NOMO-1 treated with dmso at 0.1 percent for 144 hours (cell line): ENCODE results near the gene PCCA.
"Not testable (repeated sequence)": the region's sequence is repeated elsewhere in the genome, so short reads cannot be mapped to it uniquely, and the experiment has no call there.

ENCODE experiments used
- DNase-seq: peaks from one replicate; lab custom pipeline; 2025; ENCODE audit not compliant: unreplicated experiment; lab: John Stamatoyannopoulos, UW

The PCCA gene

DNA sequence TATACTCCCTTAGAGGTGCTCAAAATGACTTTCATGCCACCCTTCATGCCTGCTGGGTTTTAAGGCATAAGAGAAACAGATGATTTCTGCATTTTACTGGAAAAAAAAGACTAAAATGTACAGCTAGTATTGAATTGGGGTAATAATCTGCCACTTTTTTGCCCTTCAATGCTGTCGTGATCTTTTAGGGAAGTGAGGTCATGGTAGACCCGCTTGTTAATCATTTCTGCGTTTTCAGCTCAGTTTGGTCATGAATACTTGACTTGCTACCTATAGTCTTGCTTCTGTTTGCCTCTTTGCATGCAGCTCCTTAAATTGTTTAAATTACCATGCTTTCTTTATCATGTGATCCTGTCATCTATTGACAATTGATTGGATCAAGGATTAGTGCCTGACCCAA is 90.4 kb downstream of the PCCA start:
- no peak for DNase-seq

DNA sequence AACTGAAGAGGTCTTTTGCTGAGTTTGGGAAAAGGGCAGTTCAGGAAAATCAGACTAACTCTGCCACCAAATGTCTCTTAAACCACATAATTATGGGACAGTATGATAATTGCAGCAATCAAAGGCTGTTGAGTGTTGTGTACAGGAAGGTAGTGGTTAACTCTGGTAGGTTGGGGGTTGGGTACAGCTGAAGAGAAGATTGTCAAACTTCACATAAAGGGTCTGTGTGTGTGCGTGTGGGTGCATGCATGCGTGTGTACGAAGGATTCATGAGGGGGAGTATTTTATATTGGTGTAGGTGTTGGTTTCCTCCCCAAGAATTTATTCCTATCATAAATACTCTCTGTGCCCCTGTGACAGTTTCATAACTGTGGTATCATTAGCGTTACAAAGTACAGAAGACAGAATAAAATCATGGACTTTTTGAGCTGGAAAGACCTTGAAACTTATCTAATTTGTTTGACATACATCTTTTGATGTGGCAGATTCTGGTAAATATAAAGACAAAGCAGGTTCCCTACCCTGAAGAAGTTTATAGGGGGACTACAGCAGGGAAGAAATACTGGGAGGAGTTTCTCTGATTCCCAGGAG is 94.1 kb downstream of the PCCA start:
- peak; percentile 14 for DNase-seq

DNA sequence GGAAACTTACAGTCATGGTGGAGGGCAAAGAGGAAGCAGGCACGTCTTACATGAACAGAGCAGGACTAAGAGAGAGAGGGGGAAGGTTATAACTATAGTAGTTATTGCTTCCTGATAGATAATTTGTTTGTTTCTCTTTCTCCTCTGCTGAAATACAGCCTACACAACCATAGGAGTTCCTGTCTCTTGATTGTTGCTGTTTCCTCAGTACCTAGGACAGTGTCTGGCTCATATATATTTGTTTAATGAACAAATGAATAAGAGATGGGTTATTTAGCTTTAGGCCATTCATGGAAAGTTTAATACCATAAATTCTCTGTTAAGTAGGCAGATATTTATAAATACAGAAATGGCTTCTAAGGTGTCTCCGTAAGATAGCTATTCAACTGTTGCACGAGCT is 95.2 kb downstream of the PCCA start:
- no peak for DNase-seq

DNA sequence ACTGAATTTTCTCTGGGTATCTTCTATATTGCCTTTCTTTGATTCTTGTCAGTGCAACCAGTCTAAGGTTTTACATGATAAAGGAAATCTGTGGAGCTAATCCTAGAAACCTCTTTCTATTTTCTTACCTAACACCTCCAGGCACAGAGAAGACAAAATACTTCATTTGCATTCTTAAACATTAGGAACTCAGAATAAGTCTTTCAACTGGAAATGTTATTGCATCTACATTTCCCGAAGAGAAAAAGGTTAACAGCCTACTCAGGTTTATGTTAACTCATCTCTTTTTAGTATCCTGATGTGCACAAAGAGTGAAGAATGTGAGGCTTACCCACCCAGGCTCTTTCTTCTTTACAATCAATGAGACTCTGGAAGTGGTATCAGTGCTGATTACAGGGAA is 106.7 kb downstream of the PCCA start:
- DNase-seq: no peak

DNA sequence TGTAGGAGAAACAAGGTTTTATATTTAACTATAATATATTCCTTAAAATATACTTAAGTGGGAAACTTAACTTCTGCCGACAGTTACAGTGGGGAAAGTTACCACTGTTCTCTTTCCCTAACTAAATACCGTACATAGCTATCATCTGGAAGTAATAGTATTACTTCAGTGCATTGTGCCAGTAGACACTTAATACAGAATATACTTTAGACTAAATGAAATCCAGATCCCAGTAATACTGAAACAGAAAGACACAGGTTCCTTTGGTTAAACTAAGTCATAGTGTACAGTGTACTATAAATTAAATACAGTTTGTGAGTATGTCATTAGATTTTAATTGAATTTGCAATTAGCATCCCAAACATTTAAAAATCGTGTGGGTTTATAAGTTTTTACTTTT is 107.5 kb downstream of the PCCA start:
- no peak for DNase-seq

DNA sequence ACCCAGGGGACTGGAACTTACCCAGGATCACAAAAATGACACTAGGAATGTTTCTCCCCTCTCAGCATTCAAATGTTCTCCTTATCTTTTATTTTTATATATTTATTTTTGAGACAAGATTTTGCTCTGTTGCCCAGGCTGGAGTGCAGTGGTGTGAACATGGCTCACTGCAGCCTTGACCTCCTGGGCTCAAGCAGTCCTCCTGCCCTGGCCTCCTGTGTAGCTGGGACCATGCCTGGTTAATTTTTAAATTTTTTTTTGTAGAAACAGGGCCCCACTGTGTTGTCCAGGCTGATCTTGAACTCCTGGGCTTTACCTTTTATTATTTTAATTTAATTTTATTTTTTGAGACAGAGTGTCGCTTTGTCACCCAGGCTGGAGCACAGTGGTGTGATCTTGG is 108.2 kb downstream of the PCCA start:
- DNase-seq: no peak

DNA sequence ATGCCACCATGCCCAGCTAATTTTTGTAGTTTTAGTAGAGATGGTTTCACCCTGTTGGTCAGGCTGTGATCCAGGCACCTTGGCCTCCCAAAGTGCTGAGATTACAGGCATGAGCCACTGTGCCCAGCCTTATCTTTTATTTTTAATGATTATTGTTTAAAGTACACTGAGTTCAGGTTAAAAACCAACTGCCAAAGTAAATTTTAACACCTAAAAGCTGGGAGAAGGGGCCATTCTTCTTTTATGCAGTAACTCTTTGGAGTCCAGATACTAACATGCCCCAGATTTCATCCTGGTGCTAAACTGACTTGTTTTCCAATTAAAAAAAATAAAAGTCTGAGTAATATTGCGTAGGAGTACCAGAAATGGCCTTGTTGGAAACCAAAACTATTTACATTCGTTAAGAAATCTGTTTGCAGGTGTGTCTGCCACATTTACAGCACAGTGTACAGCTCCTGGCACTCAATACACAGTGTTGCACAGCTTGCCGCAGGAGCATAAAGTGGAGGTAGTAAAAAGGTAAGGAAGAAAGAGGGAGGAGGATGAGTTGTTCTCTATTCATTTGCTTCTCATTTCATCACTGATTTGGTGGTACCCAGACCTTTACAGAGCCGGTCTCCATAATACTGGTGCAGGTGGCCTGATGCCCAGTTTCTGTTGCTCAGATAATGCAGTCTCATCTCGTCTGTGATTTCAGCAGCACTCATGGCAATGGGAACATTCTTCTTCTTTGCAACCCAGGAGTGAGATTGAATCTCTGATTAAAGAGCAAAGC is 108.9 kb downstream of the PCCA start:
- DNase-seq: no peak

DNA sequence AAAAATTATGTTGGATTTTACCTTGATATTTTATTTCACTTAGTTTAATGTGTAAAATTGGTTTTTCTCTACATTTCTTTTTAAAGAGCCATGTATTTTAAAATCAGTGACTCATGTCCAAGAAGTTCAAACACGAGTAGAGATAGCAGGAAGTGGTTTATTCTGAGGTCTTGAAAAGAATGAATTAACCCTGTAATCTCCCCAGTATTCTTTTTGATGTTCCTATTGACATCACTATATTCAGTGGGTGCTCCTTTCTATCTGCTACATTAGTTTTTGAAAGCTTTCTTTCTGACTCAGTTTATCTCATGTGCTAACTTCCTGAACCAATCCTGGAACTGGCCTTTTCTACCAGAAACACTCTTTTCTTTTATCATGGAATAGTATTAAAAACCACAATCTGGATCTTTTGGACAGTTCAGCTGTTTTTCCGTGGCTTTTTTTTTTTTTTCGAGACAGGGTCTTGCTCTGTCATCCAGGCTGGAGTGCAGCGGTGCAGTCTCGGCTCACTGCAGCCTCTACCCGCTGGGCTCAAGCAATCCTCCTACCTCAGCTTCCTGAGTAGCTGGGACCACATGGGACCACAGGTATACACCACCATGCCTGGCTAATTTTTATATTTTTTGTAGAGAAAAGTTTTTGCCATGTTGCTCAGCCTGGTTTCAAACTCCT is 114.9 kb downstream of the PCCA start:
- DNase-seq: no peak

DNA sequence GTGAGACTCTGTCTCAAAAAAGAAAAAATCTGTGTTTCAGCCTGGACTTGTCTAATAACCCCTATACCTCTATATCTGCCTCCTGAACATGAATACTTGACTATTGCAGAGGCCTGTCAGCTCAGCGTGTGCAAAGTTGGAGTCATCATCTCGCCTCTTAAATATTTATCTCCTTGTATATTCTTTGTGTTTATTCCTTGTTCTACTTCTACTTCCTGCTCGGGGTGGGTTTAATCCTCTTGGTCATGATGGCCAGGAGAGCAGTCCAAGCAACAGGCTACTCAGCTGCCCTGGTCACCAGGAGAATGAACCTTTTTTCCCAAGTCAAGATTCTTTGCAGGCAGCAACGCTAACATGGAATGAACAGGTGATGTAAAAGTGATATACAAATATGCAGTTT is 119.1 kb downstream of the PCCA start:
- DNase-seq: no peak

DNA sequence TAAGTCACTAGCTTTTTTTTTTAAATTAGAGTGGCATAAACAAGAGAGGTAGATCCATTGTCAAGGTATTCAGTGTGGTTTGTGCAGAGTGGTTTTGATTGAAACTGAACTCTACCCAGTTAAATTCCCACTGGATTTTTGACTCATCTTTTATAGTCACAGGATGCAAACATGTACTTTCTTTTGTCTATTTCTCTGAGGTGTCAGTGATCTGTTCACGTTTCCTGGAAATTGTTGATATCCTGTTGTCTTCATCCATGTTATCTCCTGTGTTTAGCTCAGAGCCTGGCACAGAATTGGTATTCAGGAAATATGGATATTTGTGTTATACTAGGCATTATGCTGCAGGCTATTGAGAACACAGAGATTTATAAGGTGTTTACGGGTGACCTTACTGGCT is 119.7 kb downstream of the PCCA start:
- no peak for DNase-seq

DNA sequence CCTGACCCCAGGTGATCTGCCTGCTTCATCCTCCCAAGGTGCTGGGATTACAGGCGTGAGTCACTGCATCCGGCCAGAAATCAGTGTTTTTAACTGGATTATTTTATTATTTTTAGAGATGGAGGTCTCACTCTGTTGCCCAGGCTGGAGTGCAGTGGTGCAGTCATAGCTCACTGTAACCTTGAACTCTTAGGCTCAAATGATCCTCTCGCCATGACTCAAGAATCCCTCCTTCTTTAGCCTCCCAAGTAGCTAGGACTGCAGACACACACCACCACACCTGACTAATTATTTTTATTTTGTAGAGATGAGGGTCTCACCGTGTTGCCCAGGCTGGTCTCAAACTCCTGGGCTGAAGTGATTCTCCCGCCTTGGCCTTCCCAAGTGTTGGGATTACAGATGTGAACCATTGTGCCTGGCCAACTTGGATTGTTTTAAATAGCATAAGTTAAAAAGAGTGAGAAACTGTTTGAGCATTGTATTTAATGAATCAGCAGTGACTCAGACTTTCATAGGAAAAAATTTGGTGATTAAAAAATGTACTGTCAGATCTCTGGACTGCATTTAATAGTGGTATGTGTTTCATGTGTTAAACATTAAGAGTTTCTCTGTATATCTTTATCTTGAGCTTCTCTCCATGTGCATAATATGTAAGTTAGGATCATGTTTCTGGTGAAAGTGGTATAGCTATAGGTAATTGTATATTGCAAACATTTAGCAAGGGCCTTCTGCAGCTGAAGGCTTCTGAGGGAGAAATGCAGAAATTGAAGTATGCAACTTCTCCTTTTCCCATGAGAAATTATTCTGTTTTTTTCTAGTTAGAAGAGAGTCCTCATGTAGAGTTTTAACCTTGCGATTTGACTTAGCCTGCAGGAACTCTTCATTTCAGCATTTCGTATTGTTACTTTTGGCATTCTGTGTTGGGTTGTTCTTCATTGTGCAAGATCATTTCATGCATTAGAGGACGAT is 121.2 kb downstream of the PCCA start:
- DNase-seq: peak; percentile 8

DNA sequence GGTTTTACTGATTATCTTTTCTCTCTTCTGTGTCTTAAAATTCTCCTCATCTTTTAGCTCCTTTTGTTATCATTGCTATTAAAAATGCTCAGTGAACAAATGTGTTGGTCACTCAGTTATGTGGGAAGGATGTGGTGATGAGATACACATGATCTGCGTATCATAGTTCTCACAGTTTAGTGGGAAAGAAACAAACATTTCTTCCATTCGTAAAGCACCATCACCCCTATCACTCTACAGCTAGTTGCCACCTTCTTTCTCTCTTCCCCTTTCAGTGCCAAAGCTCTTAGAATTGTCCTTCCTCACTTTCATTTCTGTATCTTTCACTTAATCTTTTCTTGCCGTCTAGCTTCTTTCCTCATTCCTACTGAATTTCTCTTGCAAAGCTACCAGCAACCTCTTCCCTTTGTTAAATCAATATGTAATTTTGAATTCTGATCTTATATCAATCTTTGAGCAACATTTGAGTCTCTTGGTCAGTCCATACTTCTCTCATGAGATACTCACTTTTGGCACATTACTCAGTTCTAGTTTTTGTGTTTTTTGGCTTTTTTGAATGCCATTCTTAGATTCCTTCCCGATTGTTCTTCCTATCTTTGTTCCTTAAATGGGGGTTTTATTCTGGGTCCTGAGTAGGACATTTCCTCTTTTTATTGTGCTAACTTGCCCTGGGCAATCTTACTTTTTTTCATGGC is 122.3 kb downstream of the PCCA start:
- DNase-seq: peak; percentile 18

DNA sequence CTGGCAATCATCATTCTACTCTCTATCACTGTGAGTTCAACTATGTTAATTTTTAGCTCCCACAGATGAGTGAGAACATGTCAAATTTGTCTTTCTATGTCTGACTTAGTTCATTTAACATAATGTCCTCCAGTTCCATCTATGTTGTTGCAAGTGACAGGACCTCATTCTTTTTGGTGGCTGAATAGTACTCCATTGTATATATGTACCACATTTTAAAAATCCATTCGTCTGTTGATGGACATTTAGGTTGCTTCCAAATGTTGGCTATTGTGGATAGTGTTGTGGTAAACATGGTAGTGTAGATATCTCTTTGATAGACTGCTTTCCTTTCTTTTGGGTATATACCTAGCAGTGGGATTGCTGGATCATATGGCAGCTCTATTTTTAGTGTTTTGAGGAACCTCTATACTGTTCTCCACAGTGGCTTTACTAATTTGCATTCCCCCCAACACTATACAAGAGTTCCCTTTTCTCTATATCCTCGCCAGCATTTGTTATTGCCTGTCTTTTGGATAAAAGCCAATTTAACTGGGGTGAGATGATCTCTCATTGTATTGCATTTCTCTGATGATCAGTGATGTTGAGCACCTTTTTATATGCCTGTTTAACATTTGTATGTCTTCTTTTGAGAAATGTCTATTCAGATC is 124.1 kb downstream of the PCCA start:
- DNase-seq: no peak

DNA sequence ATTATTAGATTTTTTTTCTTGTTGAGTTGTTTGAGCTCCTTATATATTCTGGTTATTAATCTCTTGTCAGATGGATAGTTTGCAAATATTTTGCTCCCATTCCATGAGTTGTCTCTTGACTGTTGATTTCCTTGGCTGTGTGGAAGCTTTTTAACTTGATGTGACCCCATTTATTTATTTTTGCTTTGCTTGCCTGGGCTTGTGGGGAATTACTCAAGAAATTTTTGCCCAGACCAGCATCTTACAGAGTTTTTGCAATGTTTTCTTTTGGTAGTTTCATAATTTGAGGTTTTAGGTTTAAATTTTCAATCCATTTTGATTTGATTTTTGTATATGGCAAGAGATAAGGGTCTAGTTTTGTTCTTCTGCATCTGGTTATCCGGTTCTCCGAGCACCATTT is 124.7 kb downstream of the PCCA start:
- no peak for DNase-seq

DNA sequence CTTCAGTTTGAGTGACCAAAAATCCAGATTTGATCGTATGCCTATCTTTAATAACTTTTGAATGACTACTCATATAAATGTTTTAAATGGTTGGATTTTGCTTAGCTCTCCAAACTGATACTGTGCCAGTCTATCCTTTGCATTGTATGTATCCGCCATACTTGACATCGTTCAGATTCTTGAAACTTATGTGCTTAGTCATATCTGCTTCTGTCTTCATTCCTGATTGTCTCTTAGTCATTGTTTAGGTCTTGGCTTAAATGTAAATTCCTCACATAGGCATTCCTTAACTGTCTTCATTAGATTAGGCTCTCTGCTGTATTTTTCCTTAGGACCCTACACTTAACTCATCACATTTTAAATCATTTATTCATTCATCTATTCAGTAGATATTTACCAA is 126.0 kb downstream of the PCCA start:
- no peak for DNase-seq

DNA sequence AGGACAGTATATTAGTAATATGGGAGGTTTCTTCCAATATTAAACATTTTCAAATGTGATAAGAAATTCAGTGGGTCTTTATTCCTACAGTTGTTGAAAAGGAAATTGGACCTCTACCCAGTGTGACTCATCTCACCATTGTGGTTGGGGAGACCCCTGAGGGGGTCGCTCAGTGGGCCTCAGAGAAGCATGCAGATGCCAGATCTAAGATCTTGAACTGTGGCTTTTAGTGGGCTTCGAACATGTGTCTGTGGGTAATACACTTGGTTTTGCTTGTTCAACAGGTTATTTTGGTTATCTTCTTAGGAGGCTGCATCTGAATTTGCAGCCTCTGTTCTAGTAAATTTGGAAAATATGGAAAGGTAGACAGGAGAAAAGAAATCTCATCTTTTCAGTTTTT is 132.3 kb downstream of the PCCA start:
- DNase-seq: no peak

DNA sequence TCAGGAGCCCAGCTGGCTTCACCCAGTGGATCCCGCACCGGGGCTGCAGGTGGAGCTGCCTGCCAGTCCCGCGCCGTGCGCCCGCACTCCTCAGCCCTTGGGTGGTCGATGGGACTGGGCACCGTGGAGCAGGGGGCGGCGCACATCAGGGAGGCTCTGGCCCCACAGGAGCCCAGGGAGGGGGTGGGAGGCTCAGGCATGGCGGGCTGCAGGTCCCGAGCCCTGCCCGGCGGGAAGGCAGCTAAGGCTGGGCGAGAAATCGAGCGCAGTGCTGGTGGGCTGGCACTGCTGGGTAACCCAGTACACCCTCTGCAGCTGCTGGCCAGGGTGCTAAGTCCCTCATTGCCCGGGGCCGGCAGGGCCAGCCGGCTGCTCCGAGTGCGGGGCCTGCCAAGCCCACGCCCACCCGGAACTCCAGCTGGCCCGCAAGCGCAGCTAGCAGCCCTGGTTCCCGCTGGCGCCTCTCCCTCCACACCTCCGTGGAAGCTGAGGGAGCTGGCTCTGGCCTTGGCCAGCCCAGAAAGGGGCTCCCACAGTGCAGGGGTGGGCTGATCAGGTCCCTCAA is 135.2 kb downstream of the PCCA start:
- DNase-seq: not testable (repeated sequence)

DNA sequence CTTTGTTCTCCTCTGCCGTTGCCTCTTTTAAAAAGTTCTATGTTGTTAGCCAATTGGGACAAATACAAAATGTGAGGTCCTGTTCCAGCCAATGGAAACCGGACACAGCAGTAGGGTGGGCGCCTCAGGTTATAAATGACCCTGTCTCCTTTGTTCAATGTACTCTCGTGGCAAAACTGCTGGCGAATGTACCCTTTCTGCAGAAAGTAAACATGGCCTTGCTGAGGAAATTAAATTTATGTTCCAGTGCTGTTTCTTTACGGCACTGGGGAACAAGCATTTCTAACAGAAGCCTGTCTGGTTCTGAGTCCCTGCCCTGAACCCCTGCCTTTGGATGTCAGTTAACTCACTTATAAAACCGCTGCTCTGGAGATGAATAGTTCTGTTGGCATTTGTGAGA is 140.7 kb downstream of the PCCA start:
- no peak for DNase-seq

DNA sequence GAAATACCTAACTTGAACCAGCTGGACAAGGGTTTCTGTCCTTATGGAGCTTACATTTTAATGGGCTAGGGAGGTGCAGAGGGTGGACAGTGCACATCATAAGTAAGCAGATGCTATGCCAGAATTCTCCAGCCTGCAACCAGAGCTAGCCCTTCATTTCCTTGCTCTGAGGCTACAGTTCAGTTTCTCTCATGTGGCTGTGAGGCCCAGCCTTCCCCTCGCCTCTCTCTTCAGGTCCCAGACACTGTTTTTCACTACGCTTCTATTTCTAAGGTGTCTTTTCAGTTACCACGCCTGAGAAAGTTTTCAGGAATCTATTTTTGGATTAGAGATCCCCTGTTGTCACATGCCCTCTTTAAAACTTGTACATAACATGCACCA is 141.9 kb downstream of the PCCA start:
- no peak for DNase-seq

DNA sequence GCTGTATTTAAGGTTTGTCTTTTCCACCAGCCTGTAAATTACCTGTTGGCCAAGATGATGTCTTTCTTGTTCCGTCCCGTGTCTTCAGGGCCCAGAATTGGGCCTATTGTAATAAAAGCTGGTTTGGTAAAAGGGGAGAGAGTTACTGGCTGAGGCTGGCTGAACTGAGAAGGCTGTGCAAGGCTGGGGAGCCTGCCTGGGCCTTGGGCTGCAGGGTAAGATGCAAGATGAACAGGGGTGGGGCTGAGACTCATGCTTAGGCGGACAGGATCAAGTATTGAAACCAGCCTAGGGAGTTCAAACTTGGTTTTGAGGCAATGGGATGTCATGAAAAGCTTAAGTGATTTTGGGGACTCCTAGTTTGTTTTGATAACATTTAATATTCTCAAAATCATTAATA is 142.3 kb downstream of the PCCA start:
- no peak for DNase-seq
